GM10847 (cell line): ENCODE measurements around the gene CTSE.

Source experiments
- POLR2A ChIP-seq: IDR thresholded peaks from 2 replicates; pipeline ENCODE4 v1.6.1; 2011; ENCODE audit not compliant: insufficient read length; ENCODE audit errors: extremely low read depth

CTSE gene

GRCh38 chr1:206048582-206048981, 24.9 kb upstream of the CTSE start:
- no peak for TF ChIP-seq POLR2A

GRCh38 chr1:206047271-206047670, 23.6 kb upstream of the CTSE start:
- no peak for TF ChIP-seq POLR2A

- no peak for TF ChIP-seq POLR2A
Observed at GRCh38 chr1:206041640-206042039, 17.9 kb upstream of the CTSE start.

- no peak for TF ChIP-seq POLR2A
Observed at GRCh38 chr1:206040328-206040727, 16.6 kb upstream of the CTSE start.

GRCh38 chr1:206039046-206039973, 15.6 kb upstream of the CTSE start:
- TF ChIP-seq POLR2A: no peak

- no peak for TF ChIP-seq POLR2A
Observed at GRCh38 chr1:206037581-206037980, 13.9 kb upstream of the CTSE start.

- no peak for TF ChIP-seq POLR2A
Observed at GRCh38 chr1:206036663-206037455, 13.2 kb upstream of the CTSE start.

- no peak for TF ChIP-seq POLR2A
Observed at GRCh38 chr1:206035027-206035426, 11.3 kb upstream of the CTSE start.

- no peak for TF ChIP-seq POLR2A
Observed at GRCh38 chr1:206032380-206033140, 8.9 kb upstream of the CTSE start.

- no peak for TF ChIP-seq POLR2A
Observed at GRCh38 chr1:206030714-206031113, 7.0 kb upstream of the CTSE start.

- no peak for TF ChIP-seq POLR2A
Observed at GRCh38 chr1:206030191-206030590, 6.5 kb upstream of the CTSE start.

GRCh38 chr1:206029484-206029883, 5.8 kb upstream of the CTSE start:
- no peak for TF ChIP-seq POLR2A

- no peak for TF ChIP-seq POLR2A
Observed at GRCh38 chr1:206025283-206025820, 1.7 kb upstream of the CTSE start.

- TF ChIP-seq POLR2A: no peak
Observed at GRCh38 chr1:206022766-206023165, 929 bp downstream of the CTSE start.

- TF ChIP-seq POLR2A: no peak
Observed at GRCh38 chr1:206021626-206022365, 1.9 kb downstream of the CTSE start.
